Osteoblast (primary cell): Measurements from ENCODE around the gene DNA2. TPM values are rescaled to one million over a fixed set of nuclear protein-coding genes. Genes with fewer than 3 reads are reported as not detected.
"Not testable (repeated sequence)": the region's sequence is repeated elsewhere in the genome, so short reads cannot be mapped to it uniquely, and the experiment has no call there.

ENCODE experiments used
- DNase-seq: peaks from one replicate; pipeline ENCODE4 v3.0.0; 2011; ENCODE audit warnings: low spot score, mixed read lengths; ENCODE audit not compliant: insufficient read length; ENCODE audit errors: missing footprints
- H2AFZ ChIP-seq: 2 replicates; pipeline ENCODE4 v1.6.0; 2011; ENCODE audit warnings: mild to moderate bottlenecking, low read length
- H3K27ac ChIP-seq: 2 replicates; pipeline ENCODE4 v1.5.1; 2011; ENCODE audit warnings: mild to moderate bottlenecking, low read depth, low read length, moderate library complexity
- H3K27me3 ChIP-seq: 2 replicates; pipeline ENCODE4 v1.6.0; 2012; ENCODE audit warnings: mild to moderate bottlenecking, control low read depth, inconsistent platforms, low read length, moderate library complexity; ENCODE audit not compliant: insufficient read depth
- H3K36me3 ChIP-seq: 2 replicates; pipeline ENCODE4 v1.5.1; 2011; ENCODE audit warnings: mild to moderate bottlenecking, low read length, control low read depth, moderate library complexity; ENCODE audit not compliant: insufficient read depth
- H3K4me1 ChIP-seq: 2 replicates; pipeline ENCODE4 v1.5.1; 2011; ENCODE audit warnings: mild to moderate bottlenecking, low read length, control low read depth, moderate library complexity; ENCODE audit not compliant: insufficient read depth
- H3K4me2 ChIP-seq: 2 replicates; pipeline ENCODE4 v1.6.0; 2011; ENCODE audit warnings: mild to moderate bottlenecking, low read length; ENCODE audit not compliant: insufficient read depth
- H3K4me3 ChIP-seq: fragments of 200-600 bp; sonication (generic); 3 replicates; pipeline ENCODE4 v1.5.1; 2012; ENCODE audit warnings: mild to moderate bottlenecking, low read length, inconsistent platforms; ENCODE audit not compliant: insufficient read depth
- H3K79me2 ChIP-seq: 2 replicates; pipeline ENCODE4 v1.6.0; 2012; ENCODE audit warnings: mild to moderate bottlenecking, low read length, control low read depth, inconsistent platforms; ENCODE audit not compliant: insufficient read depth
- H3K9me3 ChIP-seq: 2 replicates; pipeline ENCODE4 v1.5.1; 2011; ENCODE audit warnings: low read depth, low read length, control low read depth
- H4K20me1 ChIP-seq: 2 replicates; pipeline ENCODE4 v1.6.0; 2012; ENCODE audit warnings: mild to moderate bottlenecking, low read length, control low read depth; ENCODE audit not compliant: insufficient read depth
- CTCF ChIP-seq: IDR thresholded peaks from 2 replicates; pipeline ENCODE4 v1.5.1; 2011; ENCODE audit warnings: mild to moderate bottlenecking, low read depth, low read length, moderate library complexity; ENCODE audit errors: extremely low read depth
- total RNA-seq: library from RNA; depleted of rRNA; stranded (reverse); fragments of >200 nt; gene quantifications from 2 replicates; pipeline ENCODE4 v1.2.3, GENCODE V29; 2012

The DNA2 gene, protein sequence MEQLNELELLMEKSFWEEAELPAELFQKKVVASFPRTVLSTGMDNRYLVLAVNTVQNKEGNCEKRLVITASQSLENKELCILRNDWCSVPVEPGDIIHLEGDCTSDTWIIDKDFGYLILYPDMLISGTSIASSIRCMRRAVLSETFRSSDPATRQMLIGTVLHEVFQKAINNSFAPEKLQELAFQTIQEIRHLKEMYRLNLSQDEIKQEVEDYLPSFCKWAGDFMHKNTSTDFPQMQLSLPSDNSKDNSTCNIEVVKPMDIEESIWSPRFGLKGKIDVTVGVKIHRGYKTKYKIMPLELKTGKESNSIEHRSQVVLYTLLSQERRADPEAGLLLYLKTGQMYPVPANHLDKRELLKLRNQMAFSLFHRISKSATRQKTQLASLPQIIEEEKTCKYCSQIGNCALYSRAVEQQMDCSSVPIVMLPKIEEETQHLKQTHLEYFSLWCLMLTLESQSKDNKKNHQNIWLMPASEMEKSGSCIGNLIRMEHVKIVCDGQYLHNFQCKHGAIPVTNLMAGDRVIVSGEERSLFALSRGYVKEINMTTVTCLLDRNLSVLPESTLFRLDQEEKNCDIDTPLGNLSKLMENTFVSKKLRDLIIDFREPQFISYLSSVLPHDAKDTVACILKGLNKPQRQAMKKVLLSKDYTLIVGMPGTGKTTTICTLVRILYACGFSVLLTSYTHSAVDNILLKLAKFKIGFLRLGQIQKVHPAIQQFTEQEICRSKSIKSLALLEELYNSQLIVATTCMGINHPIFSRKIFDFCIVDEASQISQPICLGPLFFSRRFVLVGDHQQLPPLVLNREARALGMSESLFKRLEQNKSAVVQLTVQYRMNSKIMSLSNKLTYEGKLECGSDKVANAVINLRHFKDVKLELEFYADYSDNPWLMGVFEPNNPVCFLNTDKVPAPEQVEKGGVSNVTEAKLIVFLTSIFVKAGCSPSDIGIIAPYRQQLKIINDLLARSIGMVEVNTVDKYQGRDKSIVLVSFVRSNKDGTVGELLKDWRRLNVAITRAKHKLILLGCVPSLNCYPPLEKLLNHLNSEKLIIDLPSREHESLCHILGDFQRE
- 5.4 and 6.5 TPM in 2 replicates for total RNA-seq

- H2AFZ ChIP-seq = peak within 1 kb of the TSS; percentile 97
- peak within 1 kb of the TSS; percentile 83 for H3K4me2 ChIP-seq
- DNase-seq = peak; percentile 98
- no peaks in the 10 kb centered on the region for H3K9me3 ChIP-seq
- H3K27ac ChIP-seq = peak within 1 kb of the TSS; percentile 62
- no peaks in the 10 kb centered on the region for H4K20me1 ChIP-seq
- peaks cover 3% of the 10 kb centered on the region for H3K36me3 ChIP-seq
- peak within 1 kb of the TSS; percentile 96 for H3K4me3 ChIP-seq
- H3K4me1 ChIP-seq = peaks cover 15% of the 10 kb centered on the region
- no peaks in the 10 kb centered on the region for H3K27me3 ChIP-seq
- H3K79me2 ChIP-seq = peaks cover 19% of the 10 kb centered on the region
- no peak for TF ChIP-seq CTCF
Measured at GRCh38 chr10:68471586-68472408, at the start of gene DNA2. Gene DNA2, minus strand, starts transcription at chr10:68471973. Its CDS starts 109 bp downstream, at chr10:68471864.

DNA sequence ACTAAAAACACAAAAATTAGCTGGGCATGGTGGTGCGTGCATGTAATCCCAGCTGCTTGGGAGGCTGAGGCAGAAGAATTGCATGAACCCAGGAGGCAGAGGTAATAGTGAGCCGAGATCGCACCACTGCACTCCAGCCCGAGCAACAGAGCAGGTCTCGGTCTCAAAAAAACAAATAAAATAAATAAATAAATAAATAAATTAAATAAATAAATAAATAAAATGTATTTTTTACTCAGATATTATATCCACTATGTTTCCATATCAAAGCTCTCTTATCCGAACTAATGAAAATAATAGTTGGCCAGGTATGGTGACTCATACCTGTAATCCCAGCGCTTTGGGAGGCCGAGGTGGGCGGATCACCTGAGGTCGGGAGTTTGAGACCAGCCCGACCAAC is 46.8 kb upstream of the DNA2 start:
- not testable (repeated sequence) for H4K20me1 ChIP-seq, H3K36me3 ChIP-seq, H3K27me3 ChIP-seq, DNase-seq, H3K9me3 ChIP-seq, H2AFZ ChIP-seq, H3K4me3 ChIP-seq, H3K27ac ChIP-seq, H3K4me2 ChIP-seq
- Histone ChIP-seq H3K4me1 (peaks cover 16% of the 10 kb centered on the region), H3K79me2 (peaks cover 23% of the 10 kb centered on the region)

- peaks cover 13% of the 10 kb centered on the region for H3K79me2 ChIP-seq
- H2AFZ ChIP-seq = no peak overlapping the region
- H3K4me3 ChIP-seq = no peak overlapping the region
- no peak for DNase-seq
- H3K4me2 ChIP-seq = peak overlapping the region; percentile 60
- peaks cover 16% of the 10 kb centered on the region for H3K4me1 ChIP-seq
- H4K20me1 ChIP-seq = no peaks in the 10 kb centered on the region
- TF ChIP-seq CTCF = no peak
- no peaks in the 10 kb centered on the region for H3K9me3 ChIP-seq
- H3K36me3 ChIP-seq = no peaks in the 10 kb centered on the region
- peak overlapping the region; percentile 75 for H3K27ac ChIP-seq
- no peaks in the 10 kb centered on the region for H3K27me3 ChIP-seq
Measured at GRCh38 chr10:68517188-68517587, 45.4 kb upstream of the DNA2 start.

DNA sequence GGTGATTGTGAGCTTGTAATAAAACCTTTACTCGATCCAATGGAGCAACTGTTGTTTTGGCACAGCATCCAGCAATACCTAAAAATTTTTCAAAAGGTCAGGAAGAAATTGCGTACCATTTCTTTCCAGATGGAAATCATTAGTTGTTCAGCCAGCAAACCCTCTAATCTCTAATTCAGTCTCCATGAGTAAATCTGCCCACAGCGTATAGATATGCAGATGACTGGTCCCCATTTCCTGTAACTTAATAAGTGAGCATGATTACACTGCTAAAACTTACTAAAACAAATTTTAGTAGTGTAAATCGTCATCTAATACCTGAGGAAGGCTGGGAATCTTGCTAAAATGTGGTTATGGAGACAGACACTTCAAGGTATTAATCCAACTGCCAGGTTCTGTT is 45.0 kb upstream of the DNA2 start:
- H4K20me1 ChIP-seq = no peaks in the 10 kb centered on the region
- peak overlapping the region; percentile 60 for H3K4me2 ChIP-seq
- H3K4me3 ChIP-seq = no peak overlapping the region
- no peaks in the 10 kb centered on the region for H3K36me3 ChIP-seq
- peak; percentile 75 for DNase-seq
- H3K27me3 ChIP-seq = no peaks in the 10 kb centered on the region
- no peaks in the 10 kb centered on the region for H3K9me3 ChIP-seq
- peak overlapping the region; percentile 75 for H3K27ac ChIP-seq
- no peak overlapping the region for H2AFZ ChIP-seq
- H3K4me1 ChIP-seq = peaks cover 16% of the 10 kb centered on the region
- peaks cover 9% of the 10 kb centered on the region for H3K79me2 ChIP-seq
- TF ChIP-seq CTCF = no peak

GRCh38 chr10:68516216-68516615 is 44.4 kb upstream of the DNA2 start:
- H3K4me2 ChIP-seq = peak overlapping the region; percentile 60
- H4K20me1 ChIP-seq, H3K4me3 ChIP-seq, DNase-seq, H3K36me3 ChIP-seq, H3K79me2 ChIP-seq, H3K9me3 ChIP-seq, H3K27me3 ChIP-seq, H2AFZ ChIP-seq: not testable (repeated sequence)
- peak overlapping the region; percentile 75 for H3K27ac ChIP-seq
- peaks cover 16% of the 10 kb centered on the region for H3K4me1 ChIP-seq
